GM18909 (cell line): ENCODE results near the gene PIM3.

ENCODE experiments used
- ATAC-seq: cut with Tn5 transposase; IDR thresholded peaks from one replicate; pipeline ENCODE4 v1.9.1; 2021; ENCODE audit warnings: mild to moderate bottlenecking; ENCODE audit not compliant: unreplicated experiment, poor library complexity

The PIM3 gene

DNA sequence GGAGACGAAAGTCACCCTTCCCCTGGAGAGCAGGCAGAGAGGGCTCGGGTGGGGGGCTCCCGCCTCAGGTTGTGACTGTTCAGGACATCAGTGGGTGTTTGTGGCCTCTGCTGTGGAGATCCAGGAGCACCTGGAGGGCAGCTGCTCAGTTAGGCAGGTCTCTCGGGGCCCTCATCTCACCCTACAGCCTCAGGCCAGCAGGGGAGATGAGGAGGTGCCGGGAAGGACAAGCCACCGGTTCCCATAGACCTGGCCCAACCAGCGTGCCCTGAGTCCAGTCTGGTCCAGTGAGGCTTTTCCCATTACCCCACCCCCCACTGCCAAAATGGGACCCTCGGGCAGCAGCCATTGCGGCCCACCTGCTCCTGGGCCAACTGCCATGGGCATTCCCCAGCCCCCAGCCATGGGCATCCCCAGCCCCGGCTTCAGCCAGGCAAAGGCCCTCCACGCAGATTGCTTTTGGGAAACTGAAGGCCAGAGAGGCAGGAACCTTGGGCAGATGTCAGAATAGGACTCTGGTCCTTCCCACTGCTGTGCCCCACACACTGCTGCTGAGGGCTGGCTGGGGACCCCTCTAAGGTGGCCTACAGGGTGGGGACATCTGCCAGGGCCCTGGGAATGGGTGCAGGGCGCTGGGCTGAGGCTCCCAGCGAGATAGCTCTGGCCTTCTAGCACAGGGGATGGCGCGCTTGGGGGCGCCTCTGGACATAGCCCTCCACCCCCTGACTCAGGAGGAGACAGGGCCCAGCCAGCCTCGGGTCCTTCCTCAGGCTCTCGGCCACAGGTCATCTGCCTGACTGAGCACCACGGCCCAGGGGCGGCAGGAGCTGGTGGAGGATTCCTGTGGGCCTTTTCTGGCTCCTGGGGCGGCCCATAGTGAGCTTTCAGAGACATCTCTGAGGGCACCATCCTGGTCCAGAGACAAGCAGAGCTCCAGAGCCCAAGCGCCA is 4.8 kb downstream of the PIM3 start:
- ATAC-seq, result no peak

- ATAC-seq, result no peak
These were observed 5.6 kb downstream of the PIM3 start for GRCh38 chr22:49966041-49966773.

- no peak for ATAC-seq
These were observed 6.5 kb downstream of the PIM3 start for GRCh38 chr22:49966774-49967705.

DNA sequence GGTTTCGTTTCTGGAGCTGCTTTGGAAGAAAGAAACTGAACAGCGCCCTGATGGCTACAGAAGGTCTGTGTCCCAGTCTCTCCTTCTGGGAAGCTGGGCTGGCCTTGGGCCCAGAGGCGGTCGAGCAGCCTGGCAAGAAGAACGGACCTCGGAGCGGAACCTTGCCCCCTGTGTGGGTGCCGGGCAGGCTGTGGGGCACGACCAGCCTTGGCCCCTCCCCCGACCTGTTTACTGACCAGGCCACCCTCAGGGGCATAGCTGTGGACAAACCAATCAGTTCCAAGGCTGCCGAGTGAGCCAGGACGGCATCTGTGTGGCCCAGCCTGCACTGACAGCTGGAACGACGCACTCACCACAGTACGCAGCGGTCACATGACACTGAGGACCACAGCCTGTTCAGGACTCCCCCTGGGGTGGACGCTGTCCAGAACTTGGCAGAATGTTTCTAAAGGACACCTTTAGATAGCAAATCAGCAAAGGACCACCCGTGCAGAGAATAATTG is 7.2 kb downstream of the PIM3 start:
- no peak for ATAC-seq

DNA sequence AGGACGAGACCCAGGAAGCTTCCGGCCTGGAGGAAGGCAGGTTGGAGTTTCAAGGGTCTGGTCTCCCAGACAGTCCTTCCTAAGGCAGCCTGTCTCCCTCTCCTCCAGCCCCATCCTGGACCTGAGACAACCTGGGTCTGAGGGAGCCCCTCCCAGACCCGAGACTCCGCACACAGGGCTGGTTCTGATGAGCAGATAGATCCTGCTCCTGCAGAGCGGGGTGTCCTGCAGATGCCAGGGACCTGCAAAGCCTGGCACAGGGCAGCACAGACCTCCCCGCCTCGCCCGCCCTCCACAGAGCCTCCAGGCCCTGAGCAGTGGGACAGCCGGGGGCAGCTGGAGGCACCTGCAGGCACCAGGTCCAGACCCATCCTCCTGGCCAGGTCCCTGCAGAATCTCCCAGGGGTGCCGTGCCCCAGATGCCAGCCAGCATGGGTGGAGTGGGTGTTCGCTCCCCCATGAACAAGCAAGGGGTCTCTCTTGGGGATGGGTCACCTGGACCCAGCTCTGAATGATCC is 7.8 kb downstream of the PIM3 start:
- ATAC-seq, result no peak

DNA sequence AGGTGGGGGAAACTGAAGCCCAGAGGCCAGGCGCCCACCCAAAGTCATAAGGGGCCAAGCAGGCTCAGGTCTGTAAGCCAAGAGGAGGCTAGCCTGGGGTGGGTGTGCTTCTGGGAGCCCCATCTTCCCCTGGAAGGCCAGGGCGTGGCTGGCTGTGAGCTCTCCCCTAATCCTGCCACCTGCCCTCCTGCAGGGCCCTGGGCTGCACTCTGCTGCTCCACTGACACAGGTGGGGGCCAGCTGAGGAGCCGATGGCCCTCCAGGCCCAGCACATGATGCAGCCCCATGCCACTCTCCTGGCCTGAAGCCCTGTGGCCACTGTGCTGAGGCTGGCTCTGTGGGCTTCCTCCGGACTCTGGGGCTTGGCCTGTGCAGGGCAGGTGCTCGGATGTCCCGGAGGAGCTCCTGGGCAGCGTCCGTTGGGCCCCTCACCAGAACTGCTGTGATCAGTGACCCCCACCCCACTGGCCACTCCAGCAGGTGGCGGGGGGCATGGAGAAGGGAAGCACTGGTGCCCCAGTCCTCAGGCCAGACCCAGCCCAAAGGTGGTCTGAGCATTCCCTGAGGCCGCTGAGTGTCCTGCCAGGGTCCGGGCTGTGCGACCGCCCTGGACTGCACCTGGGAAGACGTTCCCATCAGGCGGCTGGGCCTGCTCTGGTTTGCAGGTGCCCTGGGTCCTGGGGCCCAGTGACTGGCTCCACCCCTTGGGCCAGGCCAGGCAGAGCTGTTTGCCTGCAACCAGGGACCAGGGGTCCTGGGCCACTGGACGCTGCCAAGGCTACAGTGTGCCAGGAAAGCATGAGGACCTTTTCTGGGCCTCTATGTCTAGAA is 8.5 kb downstream of the PIM3 start:
- ATAC-seq, result no peak

- no peak for ATAC-seq
These were observed 9.4 kb downstream of the PIM3 start for GRCh38 chr22:49969751-49970527.

GRCh38 chr22:49970528-49971231 is 10.1 kb downstream of the PIM3 start:
- ATAC-seq, result peak; percentile 65

DNA sequence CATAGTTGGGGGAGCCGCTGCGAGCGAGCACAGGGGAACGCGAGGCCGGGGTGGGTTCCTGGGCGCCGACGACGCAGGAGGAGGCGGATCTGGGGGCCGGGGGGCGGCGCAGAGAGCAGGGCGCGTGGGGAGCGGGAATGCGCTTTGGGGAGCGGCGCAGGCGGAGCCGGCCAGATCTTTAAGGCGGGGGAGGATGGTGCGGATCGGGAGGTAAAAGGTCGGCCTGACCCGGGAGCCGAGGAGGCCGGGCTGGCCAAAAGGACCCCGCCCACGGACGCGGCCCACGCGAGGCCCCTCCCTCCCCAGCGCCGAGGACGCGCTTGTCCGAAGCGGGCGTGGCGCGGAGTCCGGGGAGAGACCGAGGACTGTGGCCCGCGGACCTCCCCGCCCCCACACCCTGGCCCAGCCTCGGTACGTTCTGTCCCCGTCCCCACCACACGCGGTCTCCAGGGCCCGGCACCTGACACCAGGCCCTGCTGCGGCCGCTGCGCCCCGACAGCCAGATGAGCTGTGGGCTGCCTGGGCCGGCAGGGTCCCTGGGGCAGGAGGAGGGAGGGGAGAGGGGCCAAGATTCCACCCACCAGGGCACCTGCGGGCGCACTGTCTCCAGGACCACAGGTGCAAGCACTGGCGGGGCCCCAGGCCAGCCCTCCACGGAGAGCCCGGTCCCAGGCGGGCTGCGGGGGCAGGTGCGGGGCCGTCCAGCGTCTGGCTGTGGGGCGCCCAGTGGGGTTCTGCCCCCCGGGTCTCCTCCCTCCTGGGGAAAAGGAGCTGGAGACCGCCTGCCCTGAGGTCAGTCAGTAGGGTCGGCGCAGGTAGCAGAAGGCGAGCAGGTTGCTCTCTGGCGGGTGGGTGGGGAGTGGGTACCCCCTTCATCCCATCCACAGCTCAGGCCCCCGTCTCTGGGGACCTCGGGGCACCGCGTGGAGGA is 10.9 kb downstream of the PIM3 start:
- ATAC-seq, result peak; percentile 27

GRCh38 chr22:49972163-49973017 is 11.8 kb downstream of the PIM3 start:
- ATAC-seq, result no peak

- ATAC-seq, result no peak
These were observed 12.7 kb downstream of the PIM3 start for GRCh38 chr22:49973018-49973961.

- ATAC-seq, result no peak
These were observed 15.2 kb downstream of the PIM3 start for GRCh38 chr22:49975543-49976389.

GRCh38 chr22:49976439-49977175 is 16.0 kb downstream of the PIM3 start:
- ATAC-seq, result no peak
